HEK293T (cell line): Measurements from ENCODE around the gene PDE8A.

Experiments used
- ARNT ChIP-seq: fragments of 450-650 bp; IDR thresholded peaks from 2 replicates; pipeline ENCODE4 v1.6.1; 2017; ENCODE audit warnings: mild to moderate bottlenecking
- BHLHE40 ChIP-seq: fragments of 450-650 bp; IDR thresholded peaks from 2 replicates; pipeline ENCODE4 v1.6.1; 2016; ENCODE audit warnings: mild to moderate bottlenecking, moderate library complexity, borderline replicate concordance
- ELF4 ChIP-seq: fragments of 450-650 bp; IDR thresholded peaks from 2 replicates; pipeline ENCODE4 v1.6.1; 2017; ENCODE audit warnings: antibody characterized with exemption
- FOXA1 ChIP-seq: fragments of 450-650 bp; IDR thresholded peaks from 2 replicates; pipeline ENCODE4 v1.6.1; 2016; ENCODE audit warnings: mild to moderate bottlenecking
- FOXK2 ChIP-seq: fragments of 450-650 bp; IDR thresholded peaks from 2 replicates; pipeline ENCODE4 v1.6.1; 2016; ENCODE audit warnings: mild to moderate bottlenecking
- FOXM1 ChIP-seq: fragments of 450-650 bp; IDR thresholded peaks from 2 replicates; pipeline ENCODE4 v1.6.1; 2017; ENCODE audit warnings: mild to moderate bottlenecking, borderline replicate concordance
- SP1 ChIP-seq: fragments of 450-650 bp; IDR thresholded peaks from 2 replicates; pipeline ENCODE4 v1.6.1; 2017

GRCh38 chr15:85000189-85000864 lies 18.7 kb downstream of the PDE8A start:
- TF ChIP-seq ARNT = no peak
- TF ChIP-seq ELF4 = no peak
- TF ChIP-seq FOXM1 = no peak
- no peak for TF ChIP-seq FOXA1
- no peak for TF ChIP-seq BHLHE40
- TF ChIP-seq SP1 = no peak
- TF ChIP-seq FOXK2 = no peak
